Liver (tissue), 2 donors: Measurements from ENCODE around the gene SIMC1.
"Not testable (repeated sequence)": the region's sequence is repeated elsewhere in the genome, so short reads cannot be mapped to it uniquely, and the experiment has no call there.

ENCODE experiments used
- HNF4A ChIP-seq, 2 donors: conservative IDR thresholded peaks; 2 replicates each; pipeline ENCODE4 v1.6.1; 2016; ENCODE audit warnings: antibody characterized with exemption in 2 of 2, mild to moderate bottlenecking in 2 of 2
- RAD21 ChIP-seq, 2 donors: IDR thresholded peaks; 2 replicates each; pipeline ENCODE4 v1.6.1; 2016; ENCODE audit warnings: antibody characterized with exemption in 2 of 2, mild to moderate bottlenecking in 2 of 2
- SP1 ChIP-seq: IDR thresholded peaks from 2 replicates; pipeline ENCODE4 v1.6.1; 2018; ENCODE audit warnings: antibody characterized with exemption, mild to moderate bottlenecking
- TF ChIP-seq, protein P1 (sequence below): IDR thresholded peaks from 2 replicates; pipeline ENCODE4 v1.6.1; 2016; ENCODE audit warnings: antibody characterized with exemption
- donor health status: healthy.

DNA sequence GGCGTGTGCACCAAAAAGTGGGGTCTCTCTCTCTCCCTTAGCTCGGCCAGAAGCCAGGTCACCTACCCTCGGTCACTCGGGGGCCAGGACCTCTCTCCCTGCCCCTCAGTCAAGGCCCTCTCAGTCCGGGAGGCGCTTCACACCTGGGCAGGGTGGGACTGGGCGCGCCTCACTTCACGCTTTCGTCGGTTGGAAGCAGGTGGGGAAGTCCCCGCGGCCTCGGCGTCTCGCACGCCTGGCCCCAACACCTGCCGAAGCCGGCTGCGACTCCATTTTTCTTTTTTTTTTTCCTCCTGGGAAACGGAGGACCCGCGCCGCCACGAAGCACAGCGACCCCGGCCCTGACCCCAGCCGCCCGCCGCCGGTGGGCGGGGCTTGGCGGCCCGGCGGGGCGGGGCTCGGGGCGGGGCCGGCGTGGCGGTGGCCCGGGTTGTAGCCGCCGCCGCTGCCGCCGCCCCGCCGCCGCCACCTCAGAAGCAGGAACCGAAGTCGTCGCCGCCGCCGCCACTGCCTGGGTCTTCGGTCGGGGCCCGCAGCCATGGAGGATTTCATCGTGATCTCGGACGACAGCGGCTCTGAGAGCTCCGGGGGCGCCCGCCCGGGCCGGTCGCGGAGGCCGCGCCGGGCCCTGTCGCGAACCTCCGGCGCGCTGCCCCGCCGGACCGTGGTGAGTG, at the start of gene SIMC1:
- TF ChIP-seq SP1; RAD21 (IDR thresholded peaks at IDR 0.05); HNF4A (conservative IDR thresholded peaks at IDR 0.05): not testable (repeated sequence)
- TF ChIP-seq, protein P1, sequence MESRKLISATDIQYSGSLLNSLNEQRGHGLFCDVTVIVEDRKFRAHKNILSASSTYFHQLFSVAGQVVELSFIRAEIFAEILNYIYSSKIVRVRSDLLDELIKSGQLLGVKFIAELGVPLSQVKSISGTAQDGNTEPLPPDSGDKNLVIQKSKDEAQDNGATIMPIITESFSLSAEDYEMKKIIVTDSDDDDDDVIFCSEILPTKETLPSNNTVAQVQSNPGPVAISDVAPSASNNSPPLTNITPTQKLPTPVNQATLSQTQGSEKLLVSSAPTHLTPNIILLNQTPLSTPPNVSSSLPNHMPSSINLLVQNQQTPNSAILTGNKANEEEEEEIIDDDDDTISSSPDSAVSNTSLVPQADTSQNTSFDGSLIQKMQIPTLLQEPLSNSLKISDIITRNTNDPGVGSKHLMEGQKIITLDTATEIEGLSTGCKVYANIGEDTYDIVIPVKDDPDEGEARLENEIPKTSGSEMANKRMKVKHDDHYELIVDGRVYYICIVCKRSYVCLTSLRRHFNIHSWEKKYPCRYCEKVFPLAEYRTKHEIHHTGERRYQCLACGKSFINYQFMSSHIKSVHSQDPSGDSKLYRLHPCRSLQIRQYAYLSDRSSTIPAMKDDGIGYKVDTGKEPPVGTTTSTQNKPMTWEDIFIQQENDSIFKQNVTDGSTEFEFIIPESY, result not testable (repeated sequence)
